Parathyroid adenoma (tissue), 2 donors: Measurements from ENCODE around the gene SYT9.

Source experiments
- H2AFZ ChIP-seq: fragments of 300-600 bp; sonication (generic); one replicate; pipeline ENCODE4 v1.7.0; 2017; ENCODE audit warnings: antibody characterized with exemption, mild to moderate bottlenecking
- H3K27ac ChIP-seq: fragments of 300-600 bp; sonication (generic); one replicate; pipeline ENCODE4 v1.7.0; 2017
- H3K27me3 ChIP-seq: fragments of 300-600 bp; sonication (generic); one replicate; pipeline ENCODE4 v1.7.0; 2017; ENCODE audit warnings: low read length; ENCODE audit not compliant: control insufficient read depth, insufficient read depth
- H3K36me3 ChIP-seq: fragments of 300-600 bp; sonication (generic); one replicate; pipeline ENCODE4 v1.7.0; 2017; ENCODE audit warnings: low read length; ENCODE audit not compliant: control insufficient read depth, insufficient read depth
- H3K4me1 ChIP-seq: fragments of 300-600 bp; sonication (generic); one replicate; pipeline ENCODE4 v1.7.0; 2017; ENCODE audit warnings: control low read depth
- H3K4me2 ChIP-seq: fragments of 300-600 bp; sonication (generic); one replicate; pipeline ENCODE4 v1.7.0; 2017; ENCODE audit warnings: low read length
- H3K4me3 ChIP-seq: fragments of 300-600 bp; sonication (generic); one replicate; pipeline ENCODE4 v1.7.0; 2017; ENCODE audit warnings: low read depth, low read length
- H3K79me2 ChIP-seq: fragments of 300-600 bp; sonication (generic); one replicate; pipeline ENCODE4 v1.7.0; 2017; ENCODE audit warnings: control low read depth
- H3K9ac ChIP-seq: fragments of 300-600 bp; sonication (generic); one replicate; pipeline ENCODE4 v1.7.0; 2017; ENCODE audit warnings: mild to moderate bottlenecking
- H3K9me3 ChIP-seq: fragments of 300-600 bp; sonication (generic); one replicate; pipeline ENCODE4 v1.7.0; 2017; ENCODE audit warnings: low read length; ENCODE audit not compliant: control insufficient read depth
- CTCF ChIP-seq: fragments of 300-600 bp; sonication (generic); IDR thresholded peaks from one replicate; pipeline ENCODE4 v1.7.0; 2017; ENCODE audit warnings: antibody characterized with exemption, mild to moderate bottlenecking
- donor health status: primary hyperparathyroidism.

The SYT9 gene

GRCh38 chr11:7314811-7315604, 63.3 kb downstream of the SYT9 start:
- Histone ChIP-seq H3K36me3 (no peaks in the 10 kb centered on the region), H3K9me3 (no peaks in the 10 kb centered on the region), H3K4me3 (no peak overlapping the region), H2AFZ (no peak overlapping the region), H3K4me1 (no peaks in the 10 kb centered on the region), H3K27me3 (no peaks in the 10 kb centered on the region), H3K79me2 (no peaks in the 10 kb centered on the region), H3K4me2 (no peak overlapping the region), H3K27ac (no peak overlapping the region), H3K9ac (no peak overlapping the region)
- no peak for TF ChIP-seq CTCF

GRCh38 chr11:7319501-7319900, 67.8 kb downstream of the SYT9 start:
- H3K36me3 ChIP-seq: no peaks in the 10 kb centered on the region
- no peaks in the 10 kb centered on the region for H3K27me3 ChIP-seq
- TF ChIP-seq CTCF: no peak

GRCh38 chr11:7320306-7320705, 68.6 kb downstream of the SYT9 start:
- Histone ChIP-seq H3K27ac (no peak overlapping the region), H3K9ac (no peak overlapping the region), H3K27me3 (no peaks in the 10 kb centered on the region), H3K4me2 (no peak overlapping the region), H3K9me3 (no peaks in the 10 kb centered on the region), H3K4me3 (no peak overlapping the region), H3K4me1 (no peaks in the 10 kb centered on the region), H3K36me3 (no peaks in the 10 kb centered on the region), H2AFZ (no peak overlapping the region), H3K79me2 (no peaks in the 10 kb centered on the region)
- no peak for TF ChIP-seq CTCF

More at GRCh38 chr11:7319501-7319900, 67.8 kb downstream of the SYT9 start:
- H3K27ac ChIP-seq: no peak overlapping the region
- no peak overlapping the region for H3K4me2 ChIP-seq
- H3K4me1 ChIP-seq: no peaks in the 10 kb centered on the region
- H3K79me2 ChIP-seq: no peaks in the 10 kb centered on the region
- no peak overlapping the region for H2AFZ ChIP-seq
- no peak overlapping the region for H3K4me3 ChIP-seq
- H3K9ac ChIP-seq: no peak overlapping the region
- H3K9me3 ChIP-seq: no peaks in the 10 kb centered on the region

GRCh38 chr11:7321473-7322450, 70.1 kb downstream of the SYT9 start:
- Histone ChIP-seq H3K79me2 (no peaks in the 10 kb centered on the region), H3K36me3 (no peaks in the 10 kb centered on the region), H3K27me3 (no peaks in the 10 kb centered on the region), H3K4me1 (no peaks in the 10 kb centered on the region), H3K4me2 (no peak overlapping the region), H3K9ac (no peak overlapping the region), H3K27ac (no peak overlapping the region), H3K4me3 (no peak overlapping the region), H3K9me3 (no peaks in the 10 kb centered on the region), H2AFZ (no peak overlapping the region)
- TF ChIP-seq CTCF: no peak
